ENCODE measurements around the gene ZNF770.
"Not testable (repeated sequence)": the region's sequence is repeated elsewhere in the genome, so short reads cannot be mapped to it uniquely, and the experiment has no call there.

- not testable (repeated sequence) for TF ChIP-seq POLR2A, CTCF (IDR thresholded peaks at IDR 0.05)
Measured at GRCh38 chr15:34943264-34943663, 44.8 kb downstream of the ZNF770 start.

All from vagina (tissue), 2 donors.